Measurements from ENCODE around the gene EFNB1.

DNA sequence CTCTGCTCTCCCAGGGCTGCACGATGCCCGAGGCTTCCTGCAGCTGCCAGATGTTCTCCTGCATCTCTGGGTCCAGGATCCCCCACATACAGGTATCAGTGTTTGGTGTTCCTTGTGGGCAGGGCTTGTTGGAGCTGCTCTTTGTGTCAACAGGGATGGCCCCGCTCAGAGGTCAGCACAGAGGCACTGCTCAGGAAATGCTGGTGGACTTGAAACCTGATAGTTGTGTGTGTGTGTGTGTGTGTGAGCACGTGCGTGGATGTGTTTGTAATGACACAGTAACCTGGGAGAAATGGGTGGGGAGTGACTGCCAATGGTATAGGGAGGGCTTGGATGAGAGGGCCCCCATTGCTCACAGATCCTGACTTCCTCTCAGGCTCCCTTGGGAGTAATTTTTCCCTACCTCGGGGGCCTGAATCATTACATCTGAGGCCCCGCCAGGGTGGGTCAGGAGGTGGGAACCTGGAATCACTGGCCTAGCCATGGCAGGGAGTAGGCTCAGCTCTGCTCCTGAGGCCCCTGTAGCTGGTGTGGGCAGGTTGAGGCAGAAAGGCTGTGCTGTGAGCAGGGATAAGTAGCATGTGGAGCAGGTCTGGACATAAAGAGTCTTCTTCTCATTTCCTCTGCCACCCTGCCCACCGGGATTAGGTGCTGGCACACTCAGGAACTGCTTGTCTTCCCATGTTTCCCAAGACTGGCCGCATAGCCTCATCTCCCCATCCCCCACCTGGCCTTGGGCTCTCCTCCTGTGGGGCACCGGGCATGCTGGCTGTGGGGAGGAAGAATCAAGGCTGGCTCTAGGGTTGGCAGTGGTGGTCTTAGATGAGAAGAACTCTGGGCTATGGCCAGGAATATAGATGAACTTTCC, 2.5 kb upstream of the EFNB1 start:
- TF ChIP-seq, protein P1, sequence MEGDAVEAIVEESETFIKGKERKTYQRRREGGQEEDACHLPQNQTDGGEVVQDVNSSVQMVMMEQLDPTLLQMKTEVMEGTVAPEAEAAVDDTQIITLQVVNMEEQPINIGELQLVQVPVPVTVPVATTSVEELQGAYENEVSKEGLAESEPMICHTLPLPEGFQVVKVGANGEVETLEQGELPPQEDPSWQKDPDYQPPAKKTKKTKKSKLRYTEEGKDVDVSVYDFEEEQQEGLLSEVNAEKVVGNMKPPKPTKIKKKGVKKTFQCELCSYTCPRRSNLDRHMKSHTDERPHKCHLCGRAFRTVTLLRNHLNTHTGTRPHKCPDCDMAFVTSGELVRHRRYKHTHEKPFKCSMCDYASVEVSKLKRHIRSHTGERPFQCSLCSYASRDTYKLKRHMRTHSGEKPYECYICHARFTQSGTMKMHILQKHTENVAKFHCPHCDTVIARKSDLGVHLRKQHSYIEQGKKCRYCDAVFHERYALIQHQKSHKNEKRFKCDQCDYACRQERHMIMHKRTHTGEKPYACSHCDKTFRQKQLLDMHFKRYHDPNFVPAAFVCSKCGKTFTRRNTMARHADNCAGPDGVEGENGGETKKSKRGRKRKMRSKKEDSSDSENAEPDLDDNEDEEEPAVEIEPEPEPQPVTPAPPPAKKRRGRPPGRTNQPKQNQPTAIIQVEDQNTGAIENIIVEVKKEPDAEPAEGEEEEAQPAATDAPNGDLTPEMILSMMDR (IDR thresholded peaks at IDR 0.05; ENCODE audit: borderline replicate concordance, extremely low read depth, low read length, poor library complexity, severe bottlenecking), result no peak
- no peak for TF ChIP-seq EZH2 (IDR thresholded peaks at IDR 0.05; ENCODE audit: borderline replicate concordance, low read depth, low read length, severe bottlenecking)
